Activated T-helper 9 cell treated with anti-CD3 and anti-CD28 coated beads, Interleukin-2, amount 50 U/mL, for 16 hours (primary cell): Measurements from ENCODE around the gene NCMAP.

ENCODE experiments used
- DNase-seq: peaks from one replicate; pipeline ENCODE4 v3.0.0-alpha.2; 2020; ENCODE audit warnings: low read depth

NCMAP gene

DNA sequence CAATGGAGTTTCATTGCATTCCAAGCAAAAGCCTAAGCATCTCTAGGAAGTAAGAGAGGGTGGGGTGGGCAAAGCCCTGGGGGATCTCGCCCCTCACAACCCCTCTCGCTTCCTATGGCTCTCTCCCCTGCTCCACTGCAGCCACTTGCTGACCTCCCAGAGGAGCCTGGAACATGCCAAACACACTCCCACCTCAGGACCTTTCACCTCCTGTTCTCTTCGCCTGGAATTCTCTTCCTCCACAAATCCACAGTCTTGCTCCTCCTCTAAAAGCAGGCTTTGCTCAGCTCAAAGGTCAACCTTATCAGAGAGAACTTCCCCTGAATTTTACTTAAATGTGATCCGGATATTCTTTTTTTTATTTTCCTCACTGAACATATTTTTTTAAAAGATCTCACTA lies 66.3 kb downstream of the NCMAP start:
- no peak for DNase-seq

DNA sequence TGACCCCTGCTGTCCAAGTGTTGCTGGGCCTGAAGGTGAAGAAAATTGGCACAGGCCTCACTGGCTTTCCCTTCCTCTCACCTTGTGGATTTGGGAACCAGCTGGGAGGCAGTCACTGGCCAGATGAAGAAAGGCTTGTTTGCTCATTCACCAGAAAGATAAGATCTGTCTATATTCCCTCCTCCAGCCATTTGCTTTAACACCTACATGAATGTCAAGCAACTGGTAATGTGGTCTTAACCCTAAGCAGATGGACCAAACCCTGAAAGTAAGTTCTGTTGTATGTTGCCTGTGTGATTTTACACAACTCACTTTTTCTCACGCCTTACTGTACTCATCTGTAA lies 76.9 kb downstream of the NCMAP start:
- no peak for DNase-seq

DNA sequence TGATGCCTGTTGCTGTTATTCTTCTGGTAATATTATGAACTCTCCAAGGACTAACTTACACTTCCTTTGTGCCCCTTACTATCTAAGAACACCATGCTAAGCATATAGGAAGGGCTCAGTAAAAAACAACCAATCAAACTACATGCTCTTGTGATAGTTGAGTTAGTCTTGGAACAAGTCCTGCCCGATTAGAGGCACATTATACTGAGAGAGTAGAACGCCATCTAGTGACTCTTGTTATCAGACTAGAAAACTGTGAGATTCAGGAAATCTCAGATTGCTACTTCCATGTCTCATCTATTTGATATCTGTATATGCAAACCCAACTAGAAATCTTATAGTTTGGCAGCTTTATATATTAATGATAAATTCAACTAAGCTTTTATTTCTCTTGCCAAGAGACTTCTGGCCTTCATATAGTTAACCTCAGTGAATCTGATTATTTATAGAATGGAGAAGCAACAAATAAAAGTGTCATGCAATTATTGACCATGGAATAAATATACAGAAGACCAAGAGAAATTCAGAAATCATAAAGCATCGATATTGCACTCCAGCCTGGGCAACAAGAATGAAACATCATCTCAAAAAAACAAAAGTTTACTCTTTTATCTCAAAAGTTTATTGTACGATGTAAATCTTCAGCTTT lies 79.4 kb downstream of the NCMAP start:
- no peak for DNase-seq

DNA sequence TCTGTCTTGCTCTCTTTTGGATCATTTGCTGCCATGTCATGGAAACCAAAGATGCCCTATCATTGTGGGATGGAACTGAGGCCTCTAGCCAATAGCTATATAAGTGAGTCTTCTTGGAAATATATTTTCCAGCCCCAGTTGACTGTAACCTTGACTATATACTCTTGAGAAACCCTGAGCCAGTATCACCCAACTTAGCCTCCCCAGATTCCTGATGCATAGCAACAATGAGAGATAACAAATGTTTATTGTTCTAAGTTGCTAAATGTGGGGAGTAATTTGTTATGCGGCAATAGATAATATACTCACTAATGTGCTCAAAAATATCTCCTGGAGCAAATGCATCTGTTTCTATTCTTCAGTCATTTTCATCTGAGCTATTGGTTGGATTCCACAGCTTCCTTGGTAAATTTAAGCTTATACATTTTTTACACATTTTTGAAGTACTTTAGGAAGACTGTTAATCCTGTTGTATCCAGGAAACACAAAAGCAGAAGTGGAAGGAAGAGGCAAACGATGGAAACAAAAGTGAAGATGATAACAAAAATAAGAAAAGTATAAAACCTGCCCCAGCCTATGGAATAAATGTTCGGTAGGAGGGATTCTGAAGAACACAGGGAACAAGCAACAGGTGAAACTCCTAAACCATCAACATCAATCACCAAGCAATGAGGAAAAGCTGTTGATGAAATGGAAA lies 80.9 kb downstream of the NCMAP start:
- no peak for DNase-seq

DNA sequence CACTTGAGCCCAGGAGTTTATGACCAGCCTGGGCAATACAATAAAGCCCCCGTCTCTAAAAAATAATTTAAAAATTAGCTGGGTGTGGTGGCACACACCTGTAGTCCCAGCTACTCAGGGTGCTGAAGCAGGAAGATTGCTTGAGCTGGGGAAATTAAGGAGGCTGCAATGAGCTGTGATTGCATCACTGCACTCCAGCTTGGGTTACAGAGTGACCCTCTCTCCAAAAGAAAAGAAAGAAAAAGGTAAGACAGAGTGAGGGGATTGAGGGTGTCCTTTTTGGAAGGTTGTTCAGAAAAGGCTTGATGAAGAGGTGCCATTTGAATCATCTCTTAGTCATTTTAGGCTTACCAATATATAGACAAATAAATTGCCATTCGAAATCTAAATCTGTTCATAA lies 83.2 kb downstream of the NCMAP start:
- DNase-seq, result no peak

DNA sequence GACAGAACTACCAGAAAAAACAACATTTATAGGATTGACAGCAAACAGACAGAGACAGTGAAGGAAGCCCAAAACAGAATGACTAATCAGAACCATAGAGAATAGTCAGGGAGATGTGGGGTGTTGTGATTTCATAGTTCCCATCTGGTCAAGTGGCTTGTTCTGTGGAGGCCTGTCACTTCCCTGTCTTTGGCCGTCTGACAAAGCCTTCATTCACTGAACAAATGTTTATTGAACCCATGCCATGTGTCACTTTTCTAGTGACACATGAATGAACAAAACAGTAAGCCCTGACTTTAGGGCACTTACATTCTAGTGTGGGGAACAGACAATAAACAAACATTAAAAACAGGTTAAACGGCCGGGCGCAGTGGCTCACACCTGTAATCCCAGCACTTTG lies 84.0 kb downstream of the NCMAP start:
- DNase-seq, result no peak

DNA sequence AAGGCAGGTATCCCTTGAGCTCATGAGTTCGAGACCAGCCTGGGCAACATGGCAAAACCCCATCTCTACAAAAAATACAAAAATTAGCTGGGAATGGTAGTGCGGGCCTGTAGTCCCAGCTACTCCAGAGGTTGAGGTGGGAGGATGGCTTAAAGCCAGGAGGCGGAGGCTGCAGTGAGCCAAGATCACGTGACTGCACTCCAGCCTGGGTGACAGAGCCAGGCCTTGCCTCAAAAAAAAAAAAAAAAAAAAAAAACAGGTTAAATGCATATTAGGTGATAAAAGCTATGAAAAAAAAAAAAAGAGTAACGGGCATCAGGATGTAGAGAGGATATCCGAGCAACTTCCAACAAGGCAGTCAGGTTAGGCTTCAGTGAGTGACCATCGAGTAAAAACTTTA lies 84.4 kb downstream of the NCMAP start:
- no peak for DNase-seq

DNA sequence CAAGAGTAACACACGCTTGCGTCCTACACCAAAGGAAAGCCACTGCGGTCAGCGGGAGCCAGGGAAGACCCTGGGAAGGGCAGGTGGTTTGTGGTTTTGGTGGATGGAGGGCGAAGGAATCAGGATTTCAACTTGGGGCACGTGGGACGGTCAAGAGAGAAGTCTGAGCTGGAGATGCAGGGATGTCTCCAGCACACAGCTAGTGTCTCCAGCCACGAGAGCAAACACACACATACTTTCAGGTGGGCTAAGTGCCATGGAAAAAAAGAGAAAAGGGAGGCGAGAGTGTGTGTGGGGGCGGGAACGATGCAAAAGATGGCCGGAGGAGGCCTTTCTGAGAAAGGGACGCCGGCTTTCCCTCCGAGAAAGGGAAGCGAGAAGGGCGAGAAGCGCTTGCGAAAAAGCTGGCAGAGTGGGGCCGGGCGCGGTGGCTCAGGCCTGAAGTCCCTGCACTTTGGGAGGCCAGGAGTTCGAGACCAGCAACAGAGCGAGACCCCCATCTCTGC lies 85.8 kb downstream of the NCMAP start:
- DNase-seq, result no peak

DNA sequence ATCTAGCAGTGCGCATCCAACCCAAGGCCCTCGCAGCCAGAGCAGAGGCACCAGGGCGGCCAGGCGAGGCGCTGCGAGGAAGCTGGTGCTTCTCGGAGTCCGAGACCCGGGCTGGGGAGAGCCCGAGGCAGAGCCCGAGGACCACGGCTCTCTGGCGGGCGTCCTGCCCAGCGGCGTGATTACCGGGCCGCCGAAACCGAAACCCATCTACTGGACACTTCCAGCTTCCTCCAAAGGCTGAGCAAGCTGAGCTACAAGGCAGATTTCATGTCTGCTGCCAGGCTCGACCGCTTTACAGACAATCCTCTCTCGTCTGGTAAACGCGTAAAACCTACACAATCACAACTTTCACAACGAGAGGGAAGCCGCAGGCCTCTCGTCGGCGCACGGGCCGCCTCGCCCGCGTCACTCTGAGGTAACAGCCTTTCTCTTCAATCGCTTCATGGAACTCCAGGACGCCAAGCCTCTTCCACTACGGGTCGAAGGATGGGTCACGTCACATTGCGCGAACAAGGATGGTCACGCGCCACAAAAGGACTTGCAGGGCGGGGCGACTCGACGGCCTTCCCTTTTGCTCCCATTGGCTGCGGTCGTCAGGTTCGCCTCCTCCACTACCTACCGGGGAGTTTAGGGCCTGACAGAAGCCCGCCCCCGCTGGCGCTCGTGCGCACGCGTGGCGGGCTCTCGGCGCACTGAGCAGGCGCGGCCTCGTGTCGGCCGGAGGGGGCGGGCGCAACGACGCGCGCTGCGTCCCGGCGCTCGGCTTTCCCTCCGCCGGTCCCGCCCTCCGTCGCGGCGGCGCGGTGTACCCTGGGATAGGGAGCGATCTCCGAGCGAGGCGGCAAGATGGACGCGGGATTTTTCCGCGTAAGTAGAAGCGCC lies 86.8 kb downstream of the NCMAP start, which contains the start of gene SRRM1:
Gene SRRM1, plus strand, starts transcription at position 822 of the 882 bp plus-strand sequence. Its CDS starts 25 bp downstream, at position 847.
- DNase-seq, result peak; percentile 98

DNA sequence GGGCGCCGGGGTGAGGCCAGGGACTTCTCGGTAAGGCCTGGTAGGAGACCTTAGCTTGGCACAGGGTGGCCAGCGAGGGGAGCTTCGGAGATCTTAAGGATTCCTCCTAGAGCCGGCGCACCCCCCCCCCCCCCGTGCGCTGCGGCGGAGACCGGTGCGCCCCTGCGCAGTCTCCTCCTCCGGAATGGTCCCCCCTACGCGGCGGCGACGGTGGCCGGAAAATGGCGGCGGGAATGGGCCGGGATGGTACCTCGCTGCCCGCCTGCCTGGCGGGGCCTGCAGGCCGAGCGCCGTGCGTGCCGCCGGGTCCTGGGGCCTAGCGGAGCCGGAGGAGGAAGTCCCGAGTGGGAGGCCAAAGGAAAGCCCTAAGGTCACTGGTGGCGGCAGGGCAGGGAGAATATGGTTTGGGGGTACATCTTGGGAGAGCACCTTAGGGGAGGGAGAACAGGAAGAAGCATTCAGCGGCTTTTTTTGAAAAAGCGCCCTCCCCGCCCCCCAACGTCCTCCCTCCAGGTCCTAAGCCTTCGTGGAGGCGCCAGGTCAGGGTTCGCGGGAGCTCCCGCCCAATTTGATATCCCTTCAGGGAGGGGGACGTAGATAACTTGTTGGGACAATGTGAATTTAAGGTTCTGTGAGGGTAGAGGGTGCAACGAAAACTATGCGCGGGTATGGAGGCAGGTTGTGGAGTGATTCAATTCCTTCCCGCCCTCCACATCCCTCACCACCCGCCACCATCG lies 87.6 kb downstream of the NCMAP start:
- DNase-seq, result no peak

DNA sequence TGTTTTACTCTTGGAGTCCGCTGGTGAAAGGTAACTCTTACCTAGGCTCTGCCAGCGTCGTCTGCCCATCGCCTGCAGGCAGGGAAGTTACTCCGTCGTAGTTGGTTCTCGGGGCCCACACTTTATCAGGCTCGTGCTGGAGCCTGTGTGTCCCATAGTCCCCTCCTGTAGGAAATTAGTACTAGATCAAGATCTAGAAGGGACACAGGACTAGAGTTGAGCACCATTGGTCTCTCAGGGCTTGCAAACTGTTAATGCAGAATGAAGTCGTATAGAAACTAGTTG lies 88.2 kb downstream of the NCMAP start:
- DNase-seq, result no peak

DNA sequence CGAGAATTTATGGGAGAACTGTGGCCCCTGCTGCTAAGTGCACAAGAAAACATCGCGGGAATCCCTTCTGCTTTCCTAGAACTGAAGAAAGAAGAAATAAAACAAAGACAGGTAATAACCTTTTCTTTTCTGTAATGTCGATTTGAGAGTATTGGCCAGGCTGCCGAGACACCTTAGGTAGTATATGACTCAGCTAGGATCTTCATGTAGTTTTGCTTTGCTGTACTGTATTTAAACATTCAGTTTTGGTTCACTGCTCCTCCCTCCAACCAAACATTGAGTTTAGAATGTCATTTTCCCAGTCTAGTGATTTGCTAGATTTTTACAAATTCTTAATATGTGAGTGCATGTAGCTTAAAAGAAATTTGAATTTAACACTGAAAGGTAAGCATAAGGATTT lies 93.0 kb downstream of the NCMAP start:
- no peak for DNase-seq

DNA sequence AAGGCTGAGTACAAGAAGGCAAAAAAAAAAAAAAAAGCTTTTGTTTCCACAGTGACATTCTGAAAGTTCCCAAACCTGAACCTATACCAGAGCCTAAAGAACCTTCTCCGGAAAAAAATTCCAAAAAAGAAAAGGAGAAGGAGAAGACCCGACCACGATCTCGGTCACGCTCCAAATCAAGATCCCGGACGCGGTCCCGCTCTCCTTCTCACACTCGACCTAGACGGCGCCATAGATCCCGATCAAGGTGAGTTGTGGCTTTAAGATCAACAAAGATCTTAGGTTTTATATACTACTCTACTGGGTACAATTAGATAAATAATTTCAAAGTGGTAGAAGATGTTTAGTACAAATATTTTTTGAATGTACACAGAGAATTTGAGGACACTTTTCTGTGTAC lies 96.5 kb downstream of the NCMAP start:
- DNase-seq, result no peak

DNA sequence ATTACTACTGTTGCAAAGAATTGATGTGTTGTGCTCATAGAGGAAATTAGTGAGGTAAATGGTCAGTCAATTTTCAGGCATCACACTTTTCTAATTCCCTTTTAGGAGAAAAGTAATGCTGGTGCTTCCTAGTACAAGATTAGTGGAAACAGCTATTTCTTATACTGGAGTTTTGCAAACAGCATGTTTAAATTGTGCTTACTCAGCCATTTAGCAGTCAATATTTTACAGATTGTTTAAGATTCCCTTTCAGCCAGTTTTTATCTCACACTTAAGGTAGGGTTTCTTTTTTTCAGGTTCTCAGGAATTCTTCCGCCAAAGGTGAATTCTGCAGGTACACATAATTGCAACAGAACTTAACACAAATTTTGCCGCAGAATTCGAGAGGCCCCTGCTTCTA lies 98.1 kb downstream of the NCMAP start:
- DNase-seq, result no peak

DNA sequence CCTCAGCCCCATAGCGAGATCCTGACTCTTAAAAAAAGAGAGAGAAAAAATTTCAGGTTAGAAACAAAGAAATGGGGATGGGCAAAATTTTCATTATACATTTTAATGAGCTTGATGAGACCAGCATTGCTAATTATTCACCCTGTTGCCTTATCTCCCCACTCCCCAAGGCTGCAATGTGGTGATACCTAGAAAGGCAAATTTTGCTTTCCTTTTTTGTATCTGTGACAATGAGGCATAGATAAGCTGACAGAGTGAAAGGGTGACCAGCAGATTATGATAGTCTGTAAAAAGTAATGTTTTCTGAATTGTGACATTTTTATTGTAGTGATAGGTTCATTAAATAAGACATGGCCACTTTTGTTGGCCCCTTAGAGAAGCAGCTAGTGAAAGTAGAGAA lies 100.2 kb downstream of the NCMAP start:
- DNase-seq, result no peak

DNA sequence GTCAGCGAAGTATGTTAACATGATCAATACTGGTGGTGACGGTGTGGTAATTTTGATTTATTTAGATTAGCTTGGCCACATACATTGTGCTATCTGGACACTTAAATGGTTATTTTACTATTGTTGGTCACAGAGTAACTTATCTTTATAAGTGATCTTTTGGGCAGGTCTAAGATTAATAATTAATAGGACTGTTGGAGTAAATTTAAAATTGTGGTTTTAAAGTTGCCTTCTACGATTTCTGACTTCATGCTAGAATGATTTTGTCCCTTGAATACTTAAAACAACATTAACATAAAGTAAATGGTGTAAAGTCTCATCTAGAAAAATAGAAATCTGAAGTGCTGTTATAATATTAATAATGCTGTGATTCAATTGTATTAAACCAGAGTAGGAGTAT lies 101.9 kb downstream of the NCMAP start:
- no peak for DNase-seq
